PC-9 (cell line): ENCODE data around the gene CDYL2. TPM values are rescaled to one million over a fixed set of nuclear protein-coding genes. Genes with fewer than 3 reads are reported as not detected.

Experiments
- BruUV-seq: library from RNA; stranded (reverse); fragments of 400-500 nt; replicated peaks from 2 replicates; lab custom pipeline; 2021; lab: Mats Ljungman, UMichigan
- CTCF ChIA-PET: fragments of 300-600 bp; sonication (Branson Sonifier 250); formaldehyde crosslinking; loops from one replicate; lab custom pipeline; 2022; ENCODE audit warnings: antibody characterized with exemption; lab: Charles Lee
- POLR2A ChIA-PET: fragments of 300-600 bp; sonication (Branson Sonifier 250); formaldehyde crosslinking; loops from one replicate; lab custom pipeline; 2022; ENCODE audit warnings: antibody characterized with exemption; ENCODE audit not compliant: unreplicated experiment; lab: Charles Lee
- DNase-seq, 2 experiments: peaks; one replicate each; pipeline versions ENCODE4 v3.0.0 to v3.0.0-alpha.2; 2015 to 2022; ENCODE audit warnings: mixed read lengths in 1 of 2
- H2AFZ ChIP-seq: fragments of 200-600 bp; sonication (generic); 2 replicates; pipeline ENCODE4 v1.8.1; 2017; ENCODE audit warnings: antibody characterized with exemption
- H3F3A ChIP-seq: fragments of 200-600 bp; sonication (generic); 2 replicates; pipeline ENCODE4 v1.8.1; 2017; ENCODE audit warnings: antibody characterized with exemption, mild to moderate bottlenecking, low read depth; ENCODE audit not compliant: insufficient read depth
- H3K27ac ChIP-seq: fragments of 200-600 bp; sonication (generic); 2 replicates; pipeline ENCODE4 v1.6.1; 2016; ENCODE audit warnings: mixed run types
- H3K27me3 ChIP-seq: fragments of 200-600 bp; sonication (generic); 2 replicates; pipeline ENCODE4 v1.6.1; 2016; ENCODE audit warnings: low read depth, mixed run types; ENCODE audit not compliant: insufficient read depth
- H3K36me3 ChIP-seq: fragments of 200-600 bp; sonication (generic); 2 replicates; pipeline ENCODE4 v1.6.1; 2016; ENCODE audit warnings: low read depth, mixed run types
- H3K4me1 ChIP-seq: fragments of 200-600 bp; sonication (generic); replicated peaks from 2 replicates; pipeline ENCODE4 v1.6.1; 2016; ENCODE audit warnings: mixed run types; ENCODE audit not compliant: insufficient read depth
- H3K4me2 ChIP-seq: fragments of 200-600 bp; sonication (generic); 2 replicates; pipeline ENCODE4 v1.6.1; 2017; ENCODE audit warnings: mixed run types
- H3K4me3 ChIP-seq: fragments of 200-600 bp; sonication (generic); 2 replicates; pipeline ENCODE4 v1.6.1; 2016; ENCODE audit warnings: mixed run types
- H3K79me2 ChIP-seq: fragments of 200-600 bp; sonication (generic); 2 replicates; pipeline ENCODE4 v1.6.1; 2017; ENCODE audit warnings: low read depth, mixed run types
- H3K9me2 ChIP-seq: fragments of 200-600 bp; sonication (generic); 2 replicates; pipeline ENCODE4 v1.8.1; 2017; ENCODE audit warnings: mild to moderate bottlenecking; ENCODE audit not compliant: insufficient read depth
- H3K9me3 ChIP-seq: fragments of 200-600 bp; sonication (generic); 2 replicates; pipeline ENCODE4 v1.8.1; 2016; ENCODE audit warnings: low read depth; ENCODE audit not compliant: insufficient read depth
- H4K20me1 ChIP-seq: fragments of 200-600 bp; sonication (generic); 2 replicates; pipeline ENCODE4 v1.8.1; 2017; ENCODE audit not compliant: insufficient read depth
- CTCF ChIP-seq: fragments of 200-600 bp; sonication (generic); conservative IDR thresholded peaks from 2 replicates; pipeline ENCODE4 v1.6.1; 2017; ENCODE audit warnings: mixed run types, antibody characterized with exemption, mild to moderate bottlenecking, moderate library complexity
- EZH2 ChIP-seq: fragments of 200-600 bp; sonication (generic); IDR thresholded peaks from 2 replicates; pipeline ENCODE4 v1.8.0; 2017; ENCODE audit warnings: antibody characterized with exemption, low read depth
- intact Hi-C: fragments of 100-400 bp; cut with micrococcal nuclease; formaldehyde crosslinking; loops from one replicate; pipeline ENCODE4 v1.10.0; 2022; ENCODE audit not compliant: unreplicated experiment
- total RNA-seq: library from RNA; stranded (reverse); gene quantifications from 2 replicates; pipeline ENCODE4 v1.2.3, GENCODE V29; 2021

Gene CDYL2
- total RNA-seq, 1 experiment from 2014 or later, result 3.3 TPM

- H3K27ac ChIP-seq, result no peak overlapping the region
- H4K20me1 ChIP-seq, result no peaks in the 10 kb centered on the region
- H3K9me3 ChIP-seq, result no peaks in the 10 kb centered on the region
- no peak for DNase-seq
- H3K4me2 ChIP-seq, result no peak overlapping the region
- intact Hi-C loops, result no loop called here
- ChIA-PET CTCF (no interaction called here), POLR2A (no interaction called here)
- no peaks in the 10 kb centered on the region for H3K9me2 ChIP-seq
- H3K79me2 ChIP-seq, result no peaks in the 10 kb centered on the region
- no peaks in the 10 kb centered on the region for H3K36me3 ChIP-seq
- BruUV-seq, result no TSS peak
- TF ChIP-seq CTCF, result no peak
- TF ChIP-seq EZH2, result no peak
- no peak overlapping the region for H2AFZ ChIP-seq
- no peak overlapping the region for H3K4me3 ChIP-seq
- no peaks in the 10 kb centered on the region for H3F3A ChIP-seq
- no peaks in the 10 kb centered on the region for H3K4me1 ChIP-seq
- H3K27me3 ChIP-seq, result no peaks in the 10 kb centered on the region
Measured at GRCh38 chr16:80592273-80592672, 212.1 kb downstream of the CDYL2 start.

DNA sequence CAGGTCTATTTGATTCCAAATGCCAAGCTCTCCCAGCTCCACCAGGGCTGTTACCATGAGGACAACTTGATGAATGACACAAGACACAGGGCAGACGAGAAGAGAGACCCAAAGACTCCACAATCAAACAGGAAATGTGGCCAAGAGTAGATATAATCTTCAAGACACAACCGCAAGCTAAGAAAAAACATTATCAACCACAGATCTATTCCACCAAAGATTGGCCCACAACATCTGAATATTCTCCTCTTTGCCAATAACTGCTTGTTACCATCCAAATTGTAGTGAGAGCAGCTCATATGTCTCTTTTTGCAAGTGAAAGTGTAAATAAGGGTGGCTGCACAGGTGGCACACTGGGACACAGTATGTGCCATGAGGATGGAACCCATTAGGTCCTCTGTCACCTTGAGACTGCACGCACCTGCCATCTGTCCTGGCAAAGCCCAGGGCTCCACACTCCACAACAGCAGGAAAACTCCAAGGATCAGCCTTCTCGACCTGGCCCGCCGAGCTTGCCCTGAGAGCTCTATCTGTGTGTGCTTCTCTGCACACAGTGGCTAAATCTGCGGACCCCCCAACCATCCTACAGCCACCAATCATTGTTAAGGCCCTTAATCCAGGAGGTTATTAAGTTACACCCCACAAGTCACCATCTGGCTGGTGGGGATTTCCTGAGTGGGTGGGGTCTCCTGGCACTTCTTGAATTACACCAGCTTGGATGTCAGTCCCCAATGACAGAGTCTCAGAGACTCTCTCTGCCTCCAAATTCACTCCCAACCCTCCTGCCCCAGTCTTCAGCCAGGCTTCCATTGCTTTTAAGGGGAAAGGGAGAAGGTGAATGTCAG is 213.1 kb downstream of the CDYL2 start:
- no peaks in the 10 kb centered on the region for H3K4me1 ChIP-seq
- H3K4me2 ChIP-seq, result no peak overlapping the region
- no peak for DNase-seq
- BruUV-seq, result no TSS peak
- CTCF ChIA-PET, result no interaction called here
- H3K27me3 ChIP-seq, result no peaks in the 10 kb centered on the region
- intact Hi-C loops, result no loop called here
- TF ChIP-seq EZH2 (no peak), CTCF (no peak)
- no peak overlapping the region for H3K4me3 ChIP-seq
- no peaks in the 10 kb centered on the region for H4K20me1 ChIP-seq
- H3K79me2 ChIP-seq, result no peaks in the 10 kb centered on the region
- no peaks in the 10 kb centered on the region for H3K9me2 ChIP-seq
- H3K36me3 ChIP-seq, result no peaks in the 10 kb centered on the region
- H3F3A ChIP-seq, result no peaks in the 10 kb centered on the region
- no peak overlapping the region for H3K27ac ChIP-seq
- H3K9me3 ChIP-seq, result no peaks in the 10 kb centered on the region
- POLR2A ChIA-PET, result no interaction called here
- H2AFZ ChIP-seq, result no peak overlapping the region

- no peaks in the 10 kb centered on the region for H3K36me3 ChIP-seq
- no peaks in the 10 kb centered on the region for H4K20me1 ChIP-seq
- no peak overlapping the region for H2AFZ ChIP-seq
- ChIA-PET CTCF (no interaction called here), POLR2A (interaction anchor here (0.7 kb wide), 1 partner anchor 14 kb away, joined by 4 read pairs; no protein-coding TSS in a partner anchor)
- no peaks in the 10 kb centered on the region for H3K4me1 ChIP-seq
- no peak overlapping the region for H3K4me3 ChIP-seq
- H3K27ac ChIP-seq, result no peak overlapping the region
- no TSS peak for BruUV-seq
- TF ChIP-seq CTCF, result no peak
- no peak for TF ChIP-seq EZH2
- H3K4me2 ChIP-seq, result no peak overlapping the region
- no peaks in the 10 kb centered on the region for H3K79me2 ChIP-seq
- H3K9me2 ChIP-seq, result no peaks in the 10 kb centered on the region
- no peak for DNase-seq
- intact Hi-C loops, result no loop called here
- no peaks in the 10 kb centered on the region for H3F3A ChIP-seq
- no peaks in the 10 kb centered on the region for H3K9me3 ChIP-seq
- H3K27me3 ChIP-seq, result no peaks in the 10 kb centered on the region
Measured at GRCh38 chr16:80587071-80587470, 217.3 kb downstream of the CDYL2 start.
